Stimulated activated CD4-positive, alpha-beta T cell treated with anti-CD3 and anti-CD28 coated beads, Interleukin-12 subunit alpha, Interleukin-12 subunit beta, amount 100 ng/mL, for 24 hours (primary cell): Measurements from ENCODE around the gene COL18A1.

ENCODE experiments used
- DNase-seq, 2 experiments: peaks; one replicate each; pipeline ENCODE4 v3.0.0-alpha.2; 2020; ENCODE audit warnings: low read depth in 2 of 2

The COL18A1 gene

DNA sequence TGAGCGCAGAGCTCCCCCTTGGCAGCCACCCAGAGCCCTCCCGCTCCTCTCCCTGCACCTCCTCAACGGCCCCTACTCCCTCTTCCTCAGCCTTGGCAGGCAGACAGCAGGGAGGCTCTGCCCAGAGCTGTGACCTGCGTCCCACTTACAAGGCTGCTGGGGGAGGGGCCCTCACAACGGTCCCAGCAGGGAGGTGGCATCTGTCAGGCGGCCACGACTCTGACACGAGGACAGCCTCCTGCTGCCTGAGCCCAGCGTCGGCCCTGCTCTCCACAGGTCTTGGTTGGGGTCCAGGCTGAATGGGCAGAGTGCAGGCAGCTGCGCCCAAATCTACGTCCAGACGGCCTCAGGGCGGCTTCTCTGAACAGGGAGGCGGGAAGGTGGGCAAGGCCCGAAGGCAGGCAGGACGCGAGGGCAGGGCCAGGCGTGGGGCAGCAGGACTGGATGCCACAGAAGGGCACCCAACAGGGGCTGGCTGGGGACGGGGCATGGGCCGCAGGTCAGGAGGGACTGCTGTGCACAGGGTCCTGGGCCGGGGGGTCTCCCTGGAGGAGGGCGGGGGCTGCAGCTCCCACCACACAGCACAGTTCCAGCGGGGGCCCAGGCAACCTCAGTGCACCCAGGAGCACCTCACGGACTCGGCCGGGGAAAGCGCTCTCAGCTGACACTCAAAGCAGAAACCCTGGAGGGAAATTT lies 129.8 kb downstream of the COL18A1 start:
- no peak for DNase-seq

DNA sequence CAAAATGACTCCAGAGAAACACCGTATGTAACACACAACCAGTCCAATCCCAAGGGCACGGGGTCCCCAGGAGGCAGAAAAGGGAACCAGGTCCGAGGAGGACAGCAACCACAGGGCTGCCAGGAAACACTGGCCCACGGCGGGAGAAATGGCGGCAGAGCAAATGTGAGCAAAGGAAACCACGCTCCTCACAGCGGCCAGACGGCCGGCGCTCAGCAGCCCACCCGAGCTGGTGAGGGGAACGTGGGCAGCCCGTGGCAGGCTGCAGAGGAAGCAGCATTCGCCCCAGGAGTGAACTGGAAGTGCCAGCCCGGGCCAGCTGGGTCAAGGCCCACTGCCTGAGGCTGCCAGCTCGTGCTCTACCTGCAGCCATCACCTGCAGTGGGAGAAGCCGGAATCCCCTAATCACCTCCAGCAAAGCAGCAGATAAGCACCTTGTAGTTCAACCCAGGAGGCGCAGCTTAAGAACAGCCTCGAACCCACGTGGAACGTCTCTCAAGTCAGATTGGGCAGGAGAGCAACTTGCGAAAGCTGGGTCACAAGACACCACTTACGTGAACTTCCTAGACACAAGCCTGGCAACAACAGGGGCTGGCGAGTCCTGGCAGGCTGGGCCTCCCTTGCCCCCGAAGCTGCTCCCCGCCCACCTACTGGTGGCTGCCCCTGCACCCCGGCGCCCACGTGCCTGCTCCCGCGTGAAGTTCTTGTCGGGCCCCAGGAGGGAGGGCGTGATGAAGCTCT lies 130.5 kb downstream of the COL18A1 start:
- DNase-seq, result no peak

DNA sequence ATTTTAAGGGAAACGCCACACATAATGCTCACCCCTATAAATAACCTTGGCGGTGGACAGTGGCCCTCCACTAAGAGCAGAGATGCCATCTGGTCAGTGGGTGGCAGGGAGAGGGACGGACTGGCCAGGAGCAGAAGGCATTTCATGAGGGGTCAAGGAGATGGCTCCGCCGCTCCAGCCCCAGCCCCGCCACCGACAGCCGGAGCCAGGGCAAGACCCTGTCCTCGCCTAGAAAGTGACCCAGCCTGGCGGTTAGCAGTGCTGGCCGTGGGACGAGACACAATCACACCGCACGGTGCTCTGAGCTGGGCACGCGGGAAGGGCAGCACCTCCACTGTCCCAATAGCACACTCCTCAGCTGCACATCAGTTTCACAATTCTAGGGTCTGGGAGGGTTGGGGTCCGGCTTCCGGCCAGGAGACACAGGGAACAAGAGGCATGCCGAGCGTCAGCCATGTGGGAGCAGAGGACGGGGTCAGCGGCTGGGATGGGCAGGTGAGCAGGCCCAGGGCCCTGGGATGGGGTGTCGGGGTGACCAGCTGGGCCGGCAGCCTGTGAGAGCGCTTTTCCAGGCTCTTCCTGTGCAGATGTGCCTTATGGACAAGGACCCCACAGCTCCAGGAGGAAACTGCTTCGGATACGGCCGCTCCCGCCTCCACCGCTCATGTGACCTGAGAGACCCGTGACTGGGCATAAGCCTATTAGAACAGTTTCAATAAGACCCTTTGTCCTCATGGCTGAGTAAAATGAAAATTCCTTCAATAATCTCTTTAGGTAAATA lies 131.5 kb downstream of the COL18A1 start:
- DNase-seq, result no peak

DNA sequence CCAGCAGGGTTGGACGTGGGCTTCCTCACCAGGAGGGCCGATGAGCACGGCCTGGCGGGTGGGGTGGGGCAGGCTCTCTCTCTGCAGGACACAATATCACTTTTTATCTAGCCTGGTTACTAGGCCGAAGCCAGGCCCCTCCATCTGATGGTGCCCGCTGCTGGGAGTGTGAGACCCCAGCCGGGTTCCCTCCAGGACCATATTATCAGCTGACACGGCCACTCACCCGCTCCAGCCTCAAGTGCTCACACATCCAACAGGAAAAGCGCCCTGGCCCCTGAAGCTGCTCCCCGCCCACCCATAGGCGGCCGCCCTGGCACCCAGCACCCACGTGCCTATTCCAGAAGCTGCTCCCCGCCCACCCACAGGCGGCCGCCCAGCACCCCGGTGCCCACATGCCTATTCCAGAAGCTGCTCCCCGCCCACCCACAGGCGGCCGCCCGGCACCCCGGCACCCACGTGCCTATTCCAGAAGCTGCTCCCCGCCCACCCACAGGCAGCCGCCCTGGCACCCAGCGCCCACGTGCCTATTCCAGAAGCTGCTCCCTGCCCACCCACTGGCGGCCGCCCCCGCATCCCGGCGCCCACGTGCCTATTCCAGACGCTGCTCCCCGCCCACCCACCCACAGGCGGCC lies 132.3 kb downstream of the COL18A1 start:
- DNase-seq, result no peak

DNA sequence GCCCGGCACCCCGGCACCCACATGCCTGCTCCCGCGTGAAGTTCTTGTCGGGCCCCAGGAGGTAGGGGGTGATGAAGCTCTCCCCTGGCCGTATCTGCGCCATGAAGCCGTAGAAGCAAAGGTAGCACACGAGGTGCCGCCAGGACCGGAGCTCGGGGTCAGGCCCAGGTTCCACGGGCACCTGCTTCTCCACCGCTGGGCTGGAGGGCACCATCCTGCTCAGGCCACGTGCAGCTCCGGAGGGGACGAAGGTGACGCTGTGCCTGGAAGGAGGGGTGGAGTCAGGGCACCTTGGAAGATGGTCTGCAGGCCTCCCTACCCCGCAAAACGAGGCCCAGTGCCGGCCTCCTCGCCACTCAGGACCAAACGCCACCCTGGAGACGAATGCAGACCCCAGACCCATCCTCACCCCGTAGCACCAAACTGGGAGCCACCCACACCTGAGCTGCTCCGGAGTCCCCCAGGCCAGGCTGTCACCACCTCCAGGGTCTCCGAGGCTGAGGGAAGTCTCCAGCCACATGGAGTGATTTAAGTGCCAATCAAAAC lies 132.9 kb downstream of the COL18A1 start:
- DNase-seq, result no peak

DNA sequence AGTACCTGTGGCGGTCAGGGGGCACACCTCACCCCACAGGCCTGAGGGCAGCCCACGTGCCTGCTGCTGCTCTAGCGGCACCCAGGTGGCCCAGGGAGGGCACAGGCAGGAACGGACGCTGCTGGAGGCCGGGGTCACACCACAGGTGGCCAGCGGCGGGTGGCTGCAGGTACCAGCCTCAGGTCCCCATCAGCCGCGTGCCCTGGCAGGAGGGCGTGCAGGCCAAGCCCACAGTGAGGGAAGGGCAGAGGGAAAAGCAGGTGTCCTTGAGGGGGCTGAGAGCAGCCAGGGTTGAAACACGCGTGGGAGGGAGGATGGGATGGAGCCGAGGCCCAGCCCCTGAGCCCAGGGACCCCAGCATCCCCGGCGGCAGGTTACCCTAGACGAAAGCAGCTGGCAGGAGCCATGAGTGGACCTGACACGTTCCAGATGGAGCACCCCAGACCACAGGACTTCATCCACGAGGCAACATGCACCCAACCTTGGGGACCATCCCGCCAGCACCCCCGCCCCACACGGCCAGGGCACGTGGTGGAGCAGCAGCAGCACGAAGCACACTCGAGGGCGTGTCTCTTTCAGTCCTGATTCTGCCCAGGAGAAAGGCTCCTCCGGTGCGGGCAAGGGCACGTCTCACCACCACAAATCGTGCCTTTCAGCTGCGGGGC lies 133.5 kb downstream of the COL18A1 start:
- DNase-seq, result no peak

DNA sequence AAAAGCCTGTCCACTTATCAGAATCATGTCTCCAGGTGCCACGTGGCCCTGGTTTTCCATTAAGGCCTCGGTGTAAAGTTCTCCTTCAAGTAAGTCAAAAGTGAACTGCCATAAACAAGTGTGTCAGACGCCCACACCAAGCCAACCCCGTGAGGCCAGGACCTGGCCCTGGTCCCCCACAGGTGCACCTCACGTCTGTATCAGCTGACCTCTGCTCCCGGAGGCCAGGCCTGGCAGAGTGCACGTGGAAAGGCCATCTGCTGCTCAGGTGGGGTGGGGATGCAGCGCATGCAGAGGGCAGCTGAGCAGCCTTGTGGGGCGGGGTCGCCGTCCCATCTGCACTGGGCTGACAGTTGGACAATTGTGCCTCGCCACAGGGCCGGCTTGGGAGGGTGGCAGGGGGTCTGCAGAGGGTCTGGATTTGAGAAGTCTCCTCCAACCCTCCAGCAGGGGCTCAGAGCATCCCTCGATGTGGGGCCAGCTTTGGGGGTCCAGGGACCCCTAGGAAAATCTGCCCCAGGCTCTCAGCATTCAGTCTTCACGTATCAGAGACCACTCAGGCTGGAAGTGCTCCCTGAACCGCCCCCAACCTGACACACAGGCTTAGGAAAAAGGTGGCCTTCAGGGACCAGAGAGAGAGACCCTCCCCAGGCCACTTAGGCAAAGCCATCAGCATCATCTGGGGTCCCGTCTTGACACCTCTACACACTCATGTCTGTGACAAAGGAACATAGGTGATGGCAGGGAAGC lies 134.3 kb downstream of the COL18A1 start:
- no peak for DNase-seq

DNA sequence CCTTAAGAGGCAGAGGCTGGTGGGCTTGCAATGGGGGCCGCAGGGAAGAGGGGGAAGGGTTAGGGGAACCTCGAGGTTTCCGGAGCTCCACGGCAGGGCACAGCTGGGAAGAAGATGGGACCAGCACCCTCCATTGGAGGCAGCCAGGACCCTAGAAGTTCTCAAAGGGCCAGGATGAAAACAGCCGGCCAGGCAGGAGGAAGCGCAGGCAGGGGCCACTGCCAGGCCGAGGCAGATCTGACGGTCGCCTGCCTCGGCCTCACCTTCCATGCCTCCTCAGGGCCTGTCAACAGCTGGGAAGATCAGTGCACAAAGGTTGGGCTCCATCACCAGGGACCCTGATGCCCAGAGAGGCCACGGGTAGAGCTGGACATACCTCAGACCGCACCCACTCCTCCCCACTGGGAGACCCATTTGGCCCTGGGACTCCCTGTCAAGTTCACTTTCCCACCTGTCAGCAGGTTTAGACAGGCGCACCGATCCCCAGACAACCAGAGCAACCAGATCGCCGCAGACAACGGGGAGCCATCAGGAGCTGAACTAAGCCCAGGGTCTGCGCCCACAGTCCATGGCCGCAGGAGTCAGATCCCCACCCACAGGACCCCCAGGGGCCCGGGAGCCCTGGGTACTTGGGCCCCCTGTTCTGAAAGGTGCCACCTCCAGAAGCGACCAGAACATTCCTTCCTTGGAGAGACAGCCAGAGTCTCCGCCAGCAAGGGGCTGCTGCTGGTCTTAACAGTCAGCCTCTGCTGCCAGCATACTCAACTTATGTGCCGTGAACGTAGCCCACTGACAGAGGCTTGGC lies 135.0 kb downstream of the COL18A1 start:
- DNase-seq, result no peak

DNA sequence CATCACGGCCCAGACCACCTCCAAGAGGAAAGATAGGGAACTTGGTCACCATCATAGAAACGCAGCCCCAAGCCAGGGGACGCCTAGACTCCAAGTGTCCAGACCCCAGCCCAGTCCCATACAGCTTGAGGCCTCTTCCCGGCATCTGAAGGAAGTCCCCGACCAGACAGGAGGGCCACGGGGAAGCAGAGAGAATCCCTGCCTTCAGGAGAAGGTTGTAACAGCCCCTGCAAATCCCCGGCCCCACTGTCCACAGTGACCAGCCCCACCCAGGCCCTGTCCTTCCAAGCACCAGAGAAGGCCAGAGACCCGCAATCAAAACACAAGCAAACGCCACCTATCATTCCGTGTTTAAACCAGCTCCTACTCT lies 135.6 kb downstream of the COL18A1 start:
- no peak for DNase-seq

DNA sequence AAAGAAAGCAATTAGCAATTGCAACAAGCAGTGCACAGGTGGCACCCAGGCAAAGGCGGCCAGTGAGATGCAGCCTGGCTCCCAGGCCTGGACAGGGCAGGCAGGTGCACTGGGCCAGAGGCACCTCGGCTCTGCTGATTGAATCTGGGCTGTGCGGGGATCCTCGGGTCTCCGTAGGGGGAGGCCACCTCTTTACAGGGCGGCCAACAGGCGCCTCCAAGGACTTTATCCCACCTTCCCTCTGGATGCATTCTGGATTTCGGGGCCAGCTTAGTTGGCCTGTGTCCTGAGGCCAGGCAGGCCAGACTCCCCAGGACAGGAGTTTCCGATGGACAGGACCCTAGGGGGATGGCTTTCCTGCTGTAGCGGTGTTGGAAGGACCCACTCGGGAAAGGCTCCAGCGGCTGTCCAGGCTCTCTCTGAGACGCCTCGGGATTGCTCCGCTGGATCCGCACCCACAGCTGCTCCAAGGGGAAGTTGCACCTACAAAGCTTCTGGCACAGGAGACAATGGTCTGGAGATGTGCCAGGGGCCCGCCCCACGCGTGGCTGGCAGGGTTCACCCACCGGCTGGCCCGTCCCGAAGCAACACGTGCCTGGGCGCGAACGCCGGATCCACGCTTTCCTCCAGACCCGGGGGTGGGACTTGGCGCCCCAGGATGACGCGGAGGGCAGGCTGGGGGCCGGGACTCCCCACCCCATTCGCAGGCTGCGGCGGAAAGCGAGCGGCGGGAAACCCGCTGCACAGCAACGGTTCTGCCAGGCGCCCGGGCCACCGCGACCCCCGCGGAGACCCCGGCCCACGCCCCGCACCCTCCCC lies 136.5 kb downstream of the COL18A1 start:
- DNase-seq, result peak; percentile 72 to 84

DNA sequence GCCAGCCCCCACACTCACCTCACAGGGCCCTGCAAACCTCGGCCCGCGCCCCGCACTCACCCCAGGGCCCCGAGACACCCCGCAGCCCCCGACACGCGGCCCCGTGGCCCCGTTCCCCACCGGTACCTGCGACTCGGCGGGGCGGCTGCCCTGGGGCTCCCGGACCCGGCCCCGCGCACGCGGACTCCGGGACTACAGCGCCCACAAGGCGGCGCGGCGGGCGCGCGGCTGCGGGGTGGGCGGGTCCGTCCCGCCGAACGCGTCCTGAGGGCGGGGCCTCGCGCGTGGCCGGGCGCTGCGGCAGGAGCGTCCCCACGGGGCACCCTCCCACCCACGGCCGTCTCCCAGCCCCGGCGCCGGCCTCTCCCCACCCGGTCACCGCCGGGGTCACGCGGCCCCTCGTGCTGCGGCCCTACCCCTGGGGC lies 137.3 kb downstream of the COL18A1 start, which contains the start of gene SLC19A1:
SLC19A1 (minus strand) TSS at position 199 of the 425 bp plus-strand sequence. CDS start 4,481 bp downstream, outside the sequence.
- DNase-seq, result peak; percentile 55 to 68

DNA sequence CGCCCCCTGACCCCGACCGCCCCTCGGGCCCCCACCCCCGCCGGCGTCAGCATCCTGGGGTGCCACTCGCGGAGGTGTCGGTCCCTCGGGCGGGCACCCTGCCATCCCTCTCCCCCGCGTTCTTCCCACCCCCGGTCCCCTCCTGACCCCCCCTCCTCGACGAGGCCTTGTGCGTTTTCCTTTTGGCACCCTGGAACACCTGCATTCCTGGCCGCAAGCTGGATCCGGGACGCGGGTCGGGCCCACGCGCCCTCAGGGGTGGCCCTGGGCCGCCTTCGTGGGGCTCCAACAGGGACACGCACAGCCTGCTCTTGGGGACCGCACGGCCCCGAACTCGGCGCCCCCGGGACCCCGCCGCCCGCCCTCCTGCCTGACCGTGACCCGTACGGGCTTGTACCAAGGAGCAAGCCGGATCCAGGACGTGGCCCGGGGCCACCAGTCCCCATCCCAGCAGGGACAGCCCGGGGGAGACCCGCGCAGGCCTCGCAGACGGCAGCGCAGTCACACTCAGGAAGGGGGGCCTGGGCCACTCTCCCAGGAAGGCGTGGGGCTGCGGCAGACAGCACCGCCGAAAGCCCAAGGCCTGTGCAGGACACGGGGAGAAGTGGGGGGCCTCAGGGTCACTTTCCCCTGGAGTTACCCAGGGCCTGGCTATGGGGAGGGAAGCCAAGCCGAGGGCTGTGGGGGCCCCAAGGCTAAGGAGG lies 137.9 kb downstream of the COL18A1 start:
- no peak for DNase-seq

DNA sequence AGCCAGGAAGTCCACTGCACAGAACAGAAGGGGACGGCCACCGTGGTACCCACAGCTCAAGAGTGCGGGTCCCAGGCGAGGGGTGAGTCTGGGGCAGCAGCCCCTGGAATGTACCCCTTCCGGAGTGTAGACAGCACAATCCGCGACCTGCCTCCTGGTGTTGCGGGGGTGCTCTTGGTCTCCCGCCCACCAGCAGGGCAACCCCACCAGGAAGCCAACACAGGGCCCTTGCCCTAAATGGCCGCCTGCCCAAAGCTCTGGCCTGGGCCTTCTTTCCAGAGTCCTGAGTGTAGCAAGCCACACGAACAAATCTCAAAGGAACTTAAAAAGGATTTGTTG lies 138.4 kb downstream of the COL18A1 start:
- DNase-seq, result no peak

DNA sequence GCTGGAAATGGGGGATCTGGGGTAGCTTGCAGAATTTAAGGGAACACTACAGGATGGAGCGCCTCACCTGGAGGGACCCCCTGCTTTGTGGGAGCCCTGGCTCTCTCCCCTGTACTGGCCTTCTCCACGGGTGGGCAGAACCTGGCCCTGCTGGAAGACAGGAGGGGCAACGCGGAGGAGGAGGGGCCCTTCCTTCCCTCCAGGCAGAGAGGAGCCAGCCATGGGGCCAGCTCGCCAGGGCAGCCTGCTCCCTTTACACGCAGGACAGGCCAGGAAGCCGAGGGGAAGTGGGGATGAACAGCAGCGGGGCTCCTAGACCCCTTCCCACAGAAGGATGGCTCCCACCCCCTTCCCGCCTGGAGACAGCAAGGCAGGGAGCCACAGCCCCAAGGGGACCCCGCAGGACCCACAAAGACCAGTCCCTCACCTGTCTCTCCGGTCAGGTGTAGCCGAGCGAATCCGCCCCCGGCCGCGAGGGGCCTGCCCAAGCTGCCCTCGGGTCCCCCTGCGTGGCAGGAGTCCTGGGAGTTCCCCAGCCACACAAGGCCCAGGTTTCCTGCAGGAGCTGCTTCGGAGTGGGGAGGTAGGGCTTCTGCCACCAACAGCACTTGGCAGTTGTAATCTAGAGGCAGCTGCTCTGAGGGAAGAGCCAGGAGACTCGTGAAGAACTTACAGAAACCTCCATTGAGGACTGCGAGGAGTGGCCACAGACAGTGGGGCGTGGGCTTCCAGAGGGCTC lies 138.9 kb downstream of the COL18A1 start:
- DNase-seq, result no peak

DNA sequence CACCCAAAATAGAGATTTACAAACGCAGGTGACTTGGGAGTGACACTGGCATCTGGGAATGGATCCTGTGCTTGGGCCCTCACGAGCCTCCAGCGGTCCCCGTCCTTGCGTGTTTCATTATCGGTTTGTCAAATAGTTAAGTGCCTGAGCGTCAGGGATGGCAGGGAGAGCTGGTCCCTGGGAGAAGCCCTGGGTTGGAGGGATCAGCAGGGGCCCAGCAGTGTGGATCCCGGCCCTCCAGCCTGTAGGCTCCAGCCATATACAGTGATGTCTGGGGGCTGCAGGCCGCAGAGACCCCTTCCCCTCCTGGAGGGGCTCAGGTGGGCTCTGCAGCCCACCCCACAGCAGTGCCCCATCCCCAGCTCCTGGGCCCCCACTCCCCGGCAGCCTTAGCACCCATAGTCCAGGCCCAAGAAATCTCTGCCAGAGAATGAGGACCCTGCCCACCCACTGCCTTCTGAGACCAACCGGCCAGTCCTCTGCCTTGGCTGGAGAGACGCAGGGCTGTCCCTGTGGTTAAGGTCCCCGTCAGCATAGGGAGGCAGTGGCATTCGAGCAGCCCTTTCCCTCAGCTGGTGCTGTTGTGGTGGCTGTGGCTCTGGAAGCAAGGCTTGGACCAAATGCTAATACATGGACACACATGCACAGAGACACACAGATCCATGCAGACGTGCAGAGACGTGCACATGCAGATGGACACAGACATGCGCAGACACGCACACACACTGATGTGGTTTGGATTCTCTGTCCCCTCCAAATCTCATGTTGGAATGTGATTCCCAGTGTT lies 139.7 kb downstream of the COL18A1 start:
- no peak for DNase-seq

DNA sequence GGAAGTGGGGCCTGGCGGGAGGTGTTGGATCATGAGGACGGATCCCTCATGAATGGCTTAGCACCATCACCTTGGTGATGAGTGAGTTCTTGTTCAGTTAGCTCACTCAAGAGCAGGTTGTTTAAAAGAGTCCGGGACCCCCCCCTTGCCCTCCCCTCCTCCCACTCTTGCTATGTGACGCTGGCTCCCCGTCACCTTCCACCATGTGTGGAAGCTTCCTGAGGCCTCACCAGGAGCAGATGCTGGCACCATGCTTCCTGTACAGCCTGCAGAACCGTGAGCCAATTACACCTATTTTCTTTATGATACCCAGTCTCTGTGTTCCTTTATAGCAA lies 140.2 kb downstream of the COL18A1 start:
- DNase-seq, result no peak
